H1 (cell line): ENCODE data around the gene LAMC3. TPM values are rescaled to one million over a fixed set of nuclear protein-coding genes. Genes with fewer than 3 reads are reported as not detected.

Experiments used
- GABPA ChIP-seq: IDR thresholded peaks from 2 replicates; pipeline ENCODE4 v1.6.1; 2011; ENCODE audit warnings: mild to moderate bottlenecking, low read length, moderate library complexity, borderline replicate concordance; ENCODE audit not compliant: insufficient read depth
- HDAC2 ChIP-seq, 2 experiments: fragments of 300-600 bp in 1 of 2; sonication (generic) in 1 of 2; IDR thresholded peaks; 2 replicates each; pipeline ENCODE4 v1.6.1; 2011 to 2012; ENCODE audit warnings: low read depth in 2 of 2, low read length in 2 of 2, mild to moderate bottlenecking in 2 of 2, moderate library complexity in 2 of 2, borderline replicate concordance in 1 of 2, inconsistent platforms in 1 of 2
- PHF8 ChIP-seq: fragments of 200-600 bp; sonication (generic); conservative IDR thresholded peaks from 2 replicates; pipeline ENCODE4 v1.7.1; 2012; ENCODE audit warnings: low read depth, mild to moderate bottlenecking, inconsistent platforms, low read length, moderate library complexity
- polyA plus RNA-seq, 7 experiments: library from polyadenylated mRNA; depleted of rRNA in 3 of 7; stranded (reverse) in 5 of 7; unstranded in 2 of 7; fragments of >200 nt in 5 of 7; fragments of 200-250 nt in 2 of 7; gene quantifications; 1 replicate in 5 of 7; 2 replicates in 1 of 7; 4 replicates in 1 of 7; pipeline versions ENCODE4 v1.2.1 to v1.2.3, GENCODE V29; 2011 to 2013; ENCODE audit warnings: missing spikeins in 2 of 7, mixed read lengths in 2 of 7
- total RNA-seq: library from RNA; stranded (reverse); fragmentation: NEBNext Ultra II Directional; extraction: Animal tissue kit (Norgen Biotek cat#: 25700); gene quantifications from 2 replicates; pipeline ENCODE4 v1.2.1, GENCODE V29; 2021

Gene LAMC3
- total and polyA plus RNA-seq, 2 of the 8 experiments (the other 6 are each of a cell fraction or from before 2014, with no cell fraction given), result 9.3 to 12.3 TPM

GRCh38 chr9:131028931-131029573, 20.1 kb downstream of the LAMC3 start (continued):
- TF ChIP-seq HDAC2 (IDR thresholded peaks at IDR 0.05; ENCODE audit: borderline replicate concordance in 1 of 2, low read depth in 2 of 2, low read length in 2 of 2) (no peak), PHF8 (no peak), GABPA (no peak)
